HS-27A (cell line): ENCODE data around the gene FEN1.
A peak's percentile ranks its signal among the peaks of the same experiment; 100 is the strongest.

Experiments
- DNase-seq: peaks from one replicate; pipeline ENCODE4 v3.0.0-alpha.2; 2012; ENCODE audit warnings: low read depth, missing footprints

Gene FEN1

GRCh38 chr11:61775106-61775505 lies 17.6 kb upstream of the FEN1 start:
- DNase-seq, result no peak

DNA sequence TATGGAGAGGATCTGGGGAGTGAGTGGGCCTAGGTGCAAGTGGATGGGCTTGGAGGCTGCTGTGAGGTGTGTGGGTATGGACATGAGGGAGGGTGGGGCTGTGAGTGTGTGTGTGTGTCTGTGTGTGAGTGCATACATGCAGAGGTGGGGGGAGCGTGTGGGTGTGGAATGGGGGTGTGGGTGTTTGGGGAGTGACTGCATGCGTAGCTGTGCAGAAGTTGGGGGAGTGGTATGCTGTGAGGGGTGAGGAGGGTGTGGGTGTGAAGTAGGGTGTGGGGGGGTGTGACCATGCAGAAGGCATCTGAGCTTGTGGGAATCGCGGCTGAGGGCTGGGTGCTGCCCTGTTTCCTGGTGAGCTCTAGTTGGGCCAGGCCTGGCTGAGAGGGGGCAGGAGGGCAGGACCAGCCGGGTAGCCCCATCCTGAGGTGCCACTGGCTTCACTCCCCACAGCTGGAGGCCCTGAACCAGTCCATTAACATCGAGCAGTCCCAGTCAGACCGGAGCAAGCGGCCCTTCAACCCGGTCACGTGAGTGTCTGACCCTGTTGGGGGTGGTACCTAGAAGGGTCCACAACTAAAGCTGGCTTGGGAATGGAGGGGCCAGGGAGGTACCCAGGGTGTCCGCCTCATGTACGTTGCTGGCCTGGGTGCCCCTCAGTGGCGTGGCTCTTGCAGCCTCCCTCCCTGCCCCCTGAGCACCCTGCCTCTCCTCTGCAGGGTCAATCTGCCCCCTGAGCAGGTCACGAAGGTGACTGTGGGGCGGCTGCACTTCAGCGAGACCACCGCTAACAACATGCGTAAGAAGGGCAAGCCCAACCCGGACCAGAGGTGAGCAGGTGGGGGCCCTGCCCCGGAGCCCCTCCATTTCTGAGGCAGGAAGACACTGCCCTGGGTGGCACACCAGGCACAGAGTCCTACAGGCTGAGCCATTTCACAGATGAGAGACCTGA lies 16.8 kb upstream of the FEN1 start:
- no peak for DNase-seq

GRCh38 chr11:61776561-61777075 lies 16.1 kb upstream of the FEN1 start:
- DNase-seq, result no peak

- no peak for DNase-seq
Measured at GRCh38 chr11:61777234-61778090, 15.2 kb upstream of the FEN1 start.

DNA sequence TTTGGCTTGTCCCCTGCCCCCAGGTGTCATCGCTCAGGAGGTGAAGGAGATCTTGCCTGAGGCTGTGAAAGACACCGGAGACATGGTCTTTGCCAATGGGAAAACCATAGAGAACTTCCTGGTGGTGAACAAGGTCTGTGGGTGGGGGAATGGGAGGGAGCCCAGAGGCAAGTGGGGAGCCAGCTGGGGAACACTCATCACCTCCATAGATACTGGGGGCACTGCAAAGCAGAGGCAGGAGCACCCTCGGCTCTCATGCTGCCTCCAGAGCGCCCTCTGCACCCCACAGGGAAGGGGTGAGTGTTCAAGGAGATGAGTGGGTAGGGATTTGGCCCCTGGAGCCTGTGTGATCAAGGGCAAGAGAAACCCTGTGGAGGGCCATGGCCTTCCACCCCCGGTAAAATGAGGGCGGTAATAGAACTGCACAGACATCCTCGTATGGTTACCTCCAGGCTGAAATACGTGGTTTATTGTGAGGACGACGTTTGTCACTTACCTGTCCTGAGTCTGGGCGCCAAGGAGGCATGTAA lies 14.3 kb upstream of the FEN1 start:
- DNase-seq, result no peak

GRCh38 chr11:61778920-61779650 lies 13.6 kb upstream of the FEN1 start:
- DNase-seq, result no peak

DNA sequence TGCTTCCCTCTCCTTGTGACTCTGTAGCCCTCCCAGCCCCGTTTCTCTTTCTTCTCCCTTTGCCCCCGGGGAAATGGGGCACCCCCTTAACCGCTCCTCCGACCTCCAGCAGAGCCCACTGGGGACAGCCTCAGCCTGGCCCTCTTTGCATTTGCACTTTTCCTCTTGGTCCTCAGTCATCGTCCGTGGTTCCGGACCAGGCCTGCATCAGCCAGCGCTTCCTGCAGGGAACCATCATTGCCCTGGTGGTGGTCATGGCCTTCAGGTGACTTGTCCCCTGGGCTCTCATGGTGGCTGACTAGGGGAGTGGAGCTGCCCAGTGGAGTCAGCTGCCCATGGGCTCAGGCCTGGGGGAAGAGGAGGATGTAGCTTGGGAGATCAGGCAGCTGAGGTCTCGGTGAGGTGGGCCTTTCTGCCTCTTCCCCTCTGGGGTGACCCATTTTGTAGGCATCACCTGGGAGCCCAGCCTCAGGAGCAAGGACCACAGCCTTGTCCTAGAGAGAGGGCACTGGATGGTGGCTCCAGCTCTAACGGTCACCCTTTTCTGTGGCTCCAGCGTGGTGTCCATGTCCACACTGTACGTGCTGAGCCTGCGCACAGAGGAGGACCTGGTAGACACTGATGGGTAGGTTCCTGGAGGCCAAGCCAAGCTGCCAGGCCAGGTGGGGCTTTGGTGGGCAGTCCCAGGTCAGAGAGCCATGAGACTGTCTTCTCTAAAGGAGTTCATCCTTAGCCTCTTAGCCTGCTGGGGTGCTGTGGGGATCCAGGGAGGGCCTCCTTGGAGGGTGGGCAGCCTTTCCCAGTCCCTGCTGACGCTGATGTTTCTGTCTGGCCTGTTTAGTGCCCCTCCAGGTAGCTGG lies 12.8 kb upstream of the FEN1 start:
- no peak for DNase-seq

GRCh38 chr11:61780581-61781162 lies 12.0 kb upstream of the FEN1 start:
- DNase-seq, result no peak

DNA sequence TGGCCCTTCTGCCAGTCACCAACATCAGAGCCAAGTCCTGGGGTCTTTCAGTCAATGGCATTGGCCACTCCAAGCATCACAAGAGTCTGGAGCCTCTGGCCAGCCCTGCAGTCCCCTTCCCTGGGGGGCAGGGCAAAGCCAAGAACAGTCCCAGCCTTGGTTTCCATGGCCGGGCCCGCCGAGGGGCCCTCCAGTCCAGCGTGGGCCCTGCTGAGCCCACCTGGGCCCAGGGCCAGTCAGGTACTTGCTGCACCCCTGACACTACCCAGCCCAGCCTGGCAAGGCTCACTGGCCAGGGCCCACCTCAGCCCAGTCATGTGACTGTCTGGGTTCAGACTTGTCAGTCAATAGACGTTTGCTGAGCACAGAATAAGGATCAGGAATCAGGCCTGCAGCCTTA lies 11.1 kb upstream of the FEN1 start:
- no peak for DNase-seq

DNA sequence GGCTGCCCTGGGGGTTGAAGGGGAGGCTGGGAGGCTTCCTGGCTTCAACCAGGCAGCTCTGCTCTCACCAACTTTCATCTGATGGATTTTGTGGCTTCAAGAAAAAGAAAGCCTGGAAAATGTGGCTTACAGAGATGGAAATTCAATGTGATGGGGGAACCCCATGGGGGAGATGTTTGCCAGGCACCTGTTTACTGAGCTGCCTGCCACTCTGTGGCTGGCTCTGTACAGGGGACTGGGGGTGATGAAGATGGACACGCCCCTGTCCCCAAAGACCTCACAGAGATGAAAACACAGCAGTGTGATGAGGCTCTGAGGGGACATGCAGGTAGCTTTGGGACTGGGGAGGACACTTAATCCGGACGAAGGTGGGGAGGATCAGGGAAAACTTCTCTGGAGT lies 10.4 kb upstream of the FEN1 start:
- no peak for DNase-seq

- no peak for DNase-seq
Measured at GRCh38 chr11:61782841-61783240, 9.9 kb upstream of the FEN1 start.

GRCh38 chr11:61783717-61784505 lies 8.8 kb upstream of the FEN1 start:
- DNase-seq, result no peak

- DNase-seq, result no peak
Measured at GRCh38 chr11:61784506-61784805, 8.3 kb upstream of the FEN1 start.

GRCh38 chr11:61785837-61786402 lies 6.8 kb upstream of the FEN1 start:
- no peak for DNase-seq

DNA sequence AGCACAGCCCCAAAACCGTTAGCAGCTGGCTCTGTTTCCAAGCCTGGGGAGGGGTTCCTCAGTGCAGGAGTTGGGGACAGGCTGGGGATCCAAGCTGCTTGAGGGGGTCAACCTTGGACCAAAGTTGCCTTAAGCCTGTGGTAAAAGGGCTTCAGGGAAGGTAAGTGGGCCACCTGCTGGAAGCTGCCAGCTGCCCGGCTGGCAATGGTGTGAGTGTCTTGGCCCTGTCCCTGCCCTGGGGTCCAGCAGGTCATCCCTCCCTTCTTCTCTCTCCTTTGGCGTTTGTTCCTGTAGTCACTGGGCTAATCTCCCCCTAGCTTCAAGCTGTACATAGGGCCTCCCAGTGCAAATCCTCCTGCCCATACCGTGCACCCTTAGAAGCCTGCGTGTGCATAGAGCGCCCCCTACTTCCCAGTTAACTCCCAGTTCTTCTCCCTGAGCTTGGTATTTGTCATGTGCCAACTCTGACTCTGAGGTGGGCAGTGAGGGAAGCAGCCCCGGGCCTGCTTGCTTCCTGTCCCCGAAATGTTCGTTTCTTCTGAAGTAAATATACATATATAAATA lies 4.7 kb upstream of the FEN1 start:
- DNase-seq, result no peak

DNA sequence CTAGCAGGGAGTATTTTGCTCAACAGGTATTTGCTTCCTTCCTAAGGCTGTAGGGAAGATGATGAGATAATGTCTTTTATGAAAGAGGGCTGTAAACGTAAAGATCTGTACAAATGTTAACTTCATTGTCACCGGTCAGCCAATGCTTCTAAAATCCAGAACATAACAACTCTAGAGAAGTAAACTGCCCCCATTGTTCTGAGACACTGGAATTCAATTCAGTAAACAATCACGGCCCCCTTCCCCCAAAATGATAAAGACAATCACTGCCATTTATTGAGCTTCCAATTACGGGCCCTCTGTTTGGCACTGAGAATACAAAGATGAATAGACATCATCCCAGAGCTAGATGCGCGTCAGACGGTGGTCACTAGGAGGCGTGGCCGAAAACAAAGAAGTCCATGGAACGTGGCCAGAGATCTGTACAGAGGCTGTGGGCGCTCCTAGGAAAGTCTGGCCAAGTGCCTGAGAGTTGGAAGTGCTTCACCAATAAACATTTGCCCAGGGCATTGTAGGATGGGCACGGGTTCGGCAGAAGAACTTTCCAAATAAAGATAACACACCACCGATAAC lies 888 bp upstream of the FEN1 start:
- peak; percentile 64 for DNase-seq

DNA sequence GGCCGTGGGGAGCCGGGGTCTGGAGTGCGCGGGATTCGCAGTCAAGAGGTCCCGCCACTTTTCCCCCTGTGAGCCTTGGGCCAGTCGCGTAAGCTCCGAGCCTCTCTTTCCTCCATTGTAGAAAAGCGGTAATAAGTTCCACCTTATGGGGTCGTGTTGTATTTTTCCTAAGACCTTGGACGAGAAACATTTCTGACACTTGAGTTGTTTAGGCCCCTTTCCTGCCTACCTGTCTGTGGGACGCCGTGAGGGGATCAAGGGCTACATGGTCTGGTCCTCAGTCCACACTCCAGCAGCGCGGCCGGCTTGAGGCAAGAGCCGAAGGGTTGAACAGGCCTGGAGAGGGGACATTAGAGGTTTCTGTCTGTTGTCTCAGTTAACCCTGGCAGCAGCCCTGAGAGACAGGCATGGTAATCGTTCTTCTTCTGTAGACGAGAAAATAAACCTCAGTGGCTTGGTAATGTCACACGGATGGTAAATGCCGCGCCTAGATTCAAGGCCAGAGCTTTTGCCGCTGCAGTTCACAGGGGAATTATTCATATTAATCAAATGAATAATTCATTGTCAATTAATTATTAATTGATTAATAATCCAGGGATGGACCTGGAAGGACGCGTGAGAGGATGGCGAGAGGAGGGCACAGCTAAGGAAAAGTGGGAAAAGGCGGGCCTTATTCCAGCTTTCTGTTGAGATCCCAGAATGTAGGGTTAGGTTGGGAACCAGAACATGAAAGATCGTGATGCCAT lies 545 bp downstream of the FEN1 start:
- no peak for DNase-seq

- no peak for DNase-seq
Measured at GRCh38 chr11:61793829-61794204, 1.1 kb downstream of the FEN1 start.
